Esophagus (tissue), 2 donors: ENCODE data around the gene POLG. TPM values are rescaled to one million over a fixed set of nuclear protein-coding genes. Genes with fewer than 3 reads are reported as not detected.

Source experiments
- H3K27ac ChIP-seq, 2 donors: one replicate each; pipeline ENCODE4 v1.5.1; 2013; ENCODE audit warnings: low read depth in 2 of 2, mild to moderate bottlenecking in 2 of 2, inconsistent platforms in 1 of 2, low read length in 1 of 2, moderate library complexity in 1 of 2
- H3K27me3 ChIP-seq, 2 donors: one replicate each; pipeline ENCODE4 v1.6.1; 2013; ENCODE audit warnings: low read length in 2 of 2, control low read depth in 1 of 2, mild to moderate bottlenecking in 1 of 2; ENCODE audit not compliant: insufficient read depth in 2 of 2, control insufficient read depth in 1 of 2
- H3K36me3 ChIP-seq, 2 donors: one replicate each; pipeline ENCODE4 v1.6.1; 2013; ENCODE audit warnings: low read length in 1 of 2; ENCODE audit not compliant: control insufficient read depth in 2 of 2, insufficient read depth in 2 of 2
- H3K4me1 ChIP-seq, 2 donors: one replicate each; pipeline ENCODE4 v1.6.1; 2013; ENCODE audit warnings: low read length in 1 of 2; ENCODE audit not compliant: control insufficient read depth in 2 of 2, insufficient read depth in 2 of 2
- H3K4me3 ChIP-seq, 2 donors: one replicate each; pipeline ENCODE4 v1.5.1; 2013; ENCODE audit warnings: low read length in 2 of 2, mild to moderate bottlenecking in 2 of 2, low read depth in 1 of 2, moderate library complexity in 1 of 2
- H3K9me3 ChIP-seq, 2 donors: one replicate each; pipeline ENCODE4 v1.6.1; 2013; ENCODE audit warnings: mild to moderate bottlenecking in 2 of 2, low read depth in 1 of 2, low read length in 1 of 2, moderate library complexity in 1 of 2; ENCODE audit not compliant: control insufficient read depth in 2 of 2, insufficient read depth in 1 of 2
- WGBS, 2 donors: extraction: QIAGEN DNeasy Blood & Tissue Kit; methylation state at CpG; one replicate each; pipeline ENCODE4 v1.1.7; 2013; 5-methylcytosine and 5-hydroxymethylcytosine counted together
- polyA plus RNA-seq, 2 donors: library from polyadenylated mRNA; stranded (reverse); fragments of 200-250 nt; gene quantifications; one replicate each; pipeline ENCODE4 v1.2.3, GENCODE V29; 2013
- donor health status: healthy with polysubstance abuse.
- donor health status: Bipolar disorder and iron deficiency.

The POLG gene
- polyA plus RNA-seq, 2 donors: 27.2 to 48.1 TPM

DNA sequence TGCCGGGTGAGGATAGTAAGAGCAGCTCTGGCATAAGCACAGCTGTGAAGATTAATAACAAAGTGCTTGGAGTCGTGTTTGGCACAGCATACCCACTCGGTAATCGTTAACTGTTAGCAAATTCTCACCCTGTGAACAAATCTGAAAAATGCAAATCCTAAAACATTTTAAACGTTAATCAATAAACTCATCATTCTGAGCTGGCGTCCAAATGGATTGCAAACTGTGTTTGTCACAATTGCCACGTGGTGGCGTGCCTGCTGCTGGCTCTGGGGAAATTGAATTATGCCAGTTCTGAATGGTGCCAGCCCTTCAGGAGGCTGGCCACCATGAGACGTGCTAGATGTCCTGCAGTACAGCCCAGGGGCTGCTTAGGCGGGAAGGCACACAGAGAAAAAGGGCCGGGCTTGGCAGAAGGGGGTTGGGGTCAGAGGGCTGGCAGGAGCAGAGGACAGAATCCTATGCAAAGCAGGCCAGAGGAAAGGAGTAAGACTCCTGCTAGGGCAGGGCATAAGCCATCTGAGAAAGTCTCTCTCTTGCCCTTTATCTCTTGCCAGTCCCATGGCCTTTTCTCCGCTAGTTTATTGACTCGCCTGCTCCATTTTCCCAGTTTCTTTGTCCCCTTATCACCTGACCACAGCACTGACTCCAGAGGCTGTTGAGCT, 22.1 kb upstream of the POLG start:
- Histone ChIP-seq H3K9me3 (peaks cover 0 to 5% of the 10 kb centered on the region in 2 donors), H3K36me3 (no peaks in the 10 kb centered on the region), H3K4me1 (peaks cover 0 to 9% of the 10 kb centered on the region in 2 donors), H3K4me3 (no peak overlapping the region), H3K27ac (no peak overlapping the region), H3K27me3 (peaks cover 7 to 9% of the 10 kb centered on the region in 2 donors)
- 25 to 30% methylated on average over 13 of the region's 13 CpGs for WGBS, 2 donors

DNA sequence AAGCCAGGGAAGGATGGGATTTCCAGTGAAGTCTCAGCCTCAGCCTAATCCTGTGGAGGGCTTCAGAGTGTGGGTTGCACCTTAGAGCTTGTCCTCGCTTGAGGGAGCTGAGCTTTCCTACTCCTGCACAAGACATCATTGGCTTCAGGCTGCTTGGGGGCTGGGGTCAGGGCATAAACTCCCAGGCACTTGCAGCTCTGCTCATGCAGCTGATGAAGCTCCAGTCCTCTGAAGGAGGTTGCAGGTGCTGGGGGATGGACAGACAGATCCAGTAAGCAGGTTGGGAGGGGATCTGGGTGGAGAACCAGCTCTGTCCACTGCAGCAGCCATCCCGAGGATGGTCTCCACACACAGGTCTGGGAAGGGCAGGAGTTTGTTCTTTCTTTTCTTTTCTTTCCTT, 19.4 kb upstream of the POLG start:
- no peak overlapping the region for H3K27ac ChIP-seq
- no peak overlapping the region for H3K4me3 ChIP-seq
- H3K4me1 ChIP-seq: peaks cover 0 to 6% of the 10 kb centered on the region in 2 donors
- H3K27me3 ChIP-seq: peaks cover 2 to 9% of the 10 kb centered on the region in 2 donors
- no peaks in the 10 kb centered on the region for H3K9me3 ChIP-seq
- no peaks in the 10 kb centered on the region for H3K36me3 ChIP-seq
- 72 to 74% methylated on average over 2 of the region's 2 CpGs for WGBS, 2 donors

DNA sequence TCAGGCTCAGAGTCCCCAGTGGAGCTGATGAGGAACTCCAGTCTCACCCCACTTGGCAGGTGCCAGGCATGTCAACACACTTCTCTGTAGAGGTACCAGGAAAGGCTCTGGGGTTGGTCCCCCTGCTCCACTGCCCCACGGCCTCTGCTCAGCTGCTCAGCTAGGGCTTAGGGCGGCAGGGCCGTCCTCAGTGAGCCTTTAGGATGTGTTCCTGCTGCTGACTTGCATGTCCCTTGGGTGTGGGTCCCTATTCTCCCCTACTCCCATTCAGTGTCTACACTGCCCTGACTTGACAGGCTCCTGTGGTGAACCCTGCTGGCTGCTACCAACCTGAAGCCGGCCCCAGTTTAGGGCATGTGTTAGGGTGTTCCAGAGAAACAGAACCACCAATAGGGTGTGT, 17.9 kb upstream of the POLG start:
- Histone ChIP-seq H3K36me3 (no peaks in the 10 kb centered on the region), H3K9me3 (no peaks in the 10 kb centered on the region), H3K4me3 (no peak overlapping the region), H3K4me1 (no peaks in the 10 kb centered on the region), H3K27me3 (peaks cover 2 to 4% of the 10 kb centered on the region in 2 donors), H3K27ac (no peak overlapping the region)
- 63 to 68% methylated on average over 4 of the region's 4 CpGs for WGBS, 2 donors

DNA sequence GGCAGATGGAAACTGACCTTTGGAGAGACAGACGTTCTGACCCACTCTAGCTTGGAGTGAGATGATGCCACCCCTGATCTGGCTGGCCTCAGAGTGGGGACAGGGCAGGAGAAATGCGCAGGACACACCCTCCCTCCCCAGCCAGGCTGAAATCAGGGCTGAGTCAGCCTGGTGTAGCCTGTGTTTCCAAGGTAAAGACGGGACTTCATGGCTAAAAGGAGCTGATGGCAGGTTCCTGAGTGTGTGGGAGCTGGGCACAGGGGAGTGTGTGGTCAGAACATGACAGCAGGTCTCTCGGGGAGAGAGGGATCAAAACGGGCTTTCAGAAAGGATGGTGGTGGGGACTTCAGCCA, 14.6 kb upstream of the POLG start:
- no peak overlapping the region for H3K4me3 ChIP-seq
- 67 to 69% methylated on average over 5 of the region's 5 CpGs for WGBS, 2 donors
- no peak overlapping the region for H3K27ac ChIP-seq
- no peaks in the 10 kb centered on the region for H3K36me3 ChIP-seq
- H3K4me1 ChIP-seq: no peaks in the 10 kb centered on the region
- H3K27me3 ChIP-seq: no peaks in the 10 kb centered on the region
- H3K9me3 ChIP-seq: no peaks in the 10 kb centered on the region

DNA sequence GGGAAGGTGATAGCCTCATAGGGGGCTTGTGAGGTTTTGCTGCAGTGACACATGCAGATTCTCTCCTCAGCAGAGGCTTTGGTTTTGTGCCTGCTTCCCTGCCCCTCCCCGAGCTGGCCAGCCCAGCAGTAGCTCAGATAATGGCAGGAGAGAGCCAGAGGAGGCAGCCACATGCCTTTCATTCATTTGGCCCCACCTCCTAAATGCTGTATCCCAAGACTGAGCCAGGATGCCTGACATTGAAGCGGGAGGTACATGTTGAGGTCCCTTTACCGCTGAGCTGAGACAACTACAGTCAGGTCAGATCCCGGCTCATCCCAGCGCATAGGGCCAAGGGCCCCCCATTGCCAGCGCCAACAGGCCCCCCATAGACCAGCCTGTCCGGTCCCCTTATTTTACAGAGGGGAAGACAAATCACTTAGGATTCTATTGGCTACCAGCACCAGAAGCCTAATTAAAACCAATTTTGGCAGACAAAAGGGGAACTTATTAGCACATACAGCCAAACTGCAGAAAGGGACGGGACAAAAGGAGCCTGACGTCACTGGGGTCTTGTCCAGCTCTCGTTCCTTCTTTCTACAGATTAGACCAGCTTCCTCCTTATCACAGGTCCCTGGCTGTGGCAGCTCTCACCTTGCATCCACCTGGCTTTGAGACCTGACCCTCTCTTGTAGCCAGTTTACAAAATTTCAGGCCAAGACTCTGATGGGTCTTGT, 12.1 kb upstream of the POLG start:
- H3K4me1 ChIP-seq: no peaks in the 10 kb centered on the region
- no peak overlapping the region for H3K4me3 ChIP-seq
- no peaks in the 10 kb centered on the region for H3K9me3 ChIP-seq
- H3K27me3 ChIP-seq: no peaks in the 10 kb centered on the region
- no peaks in the 10 kb centered on the region for H3K36me3 ChIP-seq
- 50 to 56% methylated on average over 10 of the region's 10 CpGs for WGBS, 2 donors
- H3K27ac ChIP-seq: no peak overlapping the region

DNA sequence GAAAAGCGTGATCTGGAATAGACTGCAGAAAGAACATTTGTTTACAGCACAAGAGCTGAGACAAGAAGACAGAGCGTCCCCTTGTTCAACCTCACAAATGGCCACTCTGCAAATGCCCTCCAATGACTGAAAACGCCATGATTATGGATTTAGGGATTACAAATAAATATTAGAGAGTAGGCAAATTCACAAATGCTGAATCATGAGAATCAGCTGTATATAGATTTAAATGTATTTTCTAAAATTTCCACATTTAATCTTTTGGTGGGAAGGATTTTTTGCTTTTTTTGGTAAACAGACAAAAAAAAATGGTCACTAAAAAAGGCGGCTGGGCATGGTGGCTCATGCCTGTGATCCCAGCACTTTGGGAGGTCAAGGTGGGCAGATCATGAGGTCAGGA, 10.6 kb upstream of the POLG start:
- Histone ChIP-seq H3K9me3 (no peaks in the 10 kb centered on the region), H3K36me3 (no peaks in the 10 kb centered on the region), H3K4me1 (peaks cover 0 to 2% of the 10 kb centered on the region in 2 donors), H3K27ac (no peak overlapping the region), H3K4me3 (no peak overlapping the region), H3K27me3 (no peaks in the 10 kb centered on the region)
- WGBS, 2 donors: 86 to 87% methylated on average over 4 of the region's 4 CpGs

DNA sequence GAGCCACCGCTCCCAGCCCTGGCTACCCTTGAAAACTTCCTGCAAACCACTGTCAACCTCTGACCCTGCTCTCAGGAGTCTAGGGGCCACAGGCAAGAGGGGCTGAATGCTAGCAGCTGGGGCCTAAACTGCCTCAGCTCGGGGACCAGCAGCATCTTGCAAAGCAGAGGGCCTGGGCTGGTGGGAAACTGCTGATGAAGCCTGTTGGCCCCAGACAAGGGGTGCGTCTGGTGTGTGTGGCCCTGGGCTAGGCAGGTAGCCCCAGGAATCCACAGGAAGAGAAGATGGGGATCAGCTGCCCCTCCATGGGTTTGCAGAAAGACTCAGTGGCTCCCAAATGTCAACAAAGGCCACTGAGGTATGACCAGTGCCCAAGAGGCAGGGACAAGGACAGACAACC, 8.2 kb upstream of the POLG start:
- Histone ChIP-seq H3K4me3 (no peak overlapping the region), H3K4me1 (peaks cover 0 to 2% of the 10 kb centered on the region in 2 donors), H3K36me3 (no peaks in the 10 kb centered on the region), H3K27ac (no peak overlapping the region), H3K9me3 (no peaks in the 10 kb centered on the region), H3K27me3 (no peaks in the 10 kb centered on the region)
- WGBS, 2 donors: 86 to 90% methylated on average over 3 of the region's 3 CpGs

DNA sequence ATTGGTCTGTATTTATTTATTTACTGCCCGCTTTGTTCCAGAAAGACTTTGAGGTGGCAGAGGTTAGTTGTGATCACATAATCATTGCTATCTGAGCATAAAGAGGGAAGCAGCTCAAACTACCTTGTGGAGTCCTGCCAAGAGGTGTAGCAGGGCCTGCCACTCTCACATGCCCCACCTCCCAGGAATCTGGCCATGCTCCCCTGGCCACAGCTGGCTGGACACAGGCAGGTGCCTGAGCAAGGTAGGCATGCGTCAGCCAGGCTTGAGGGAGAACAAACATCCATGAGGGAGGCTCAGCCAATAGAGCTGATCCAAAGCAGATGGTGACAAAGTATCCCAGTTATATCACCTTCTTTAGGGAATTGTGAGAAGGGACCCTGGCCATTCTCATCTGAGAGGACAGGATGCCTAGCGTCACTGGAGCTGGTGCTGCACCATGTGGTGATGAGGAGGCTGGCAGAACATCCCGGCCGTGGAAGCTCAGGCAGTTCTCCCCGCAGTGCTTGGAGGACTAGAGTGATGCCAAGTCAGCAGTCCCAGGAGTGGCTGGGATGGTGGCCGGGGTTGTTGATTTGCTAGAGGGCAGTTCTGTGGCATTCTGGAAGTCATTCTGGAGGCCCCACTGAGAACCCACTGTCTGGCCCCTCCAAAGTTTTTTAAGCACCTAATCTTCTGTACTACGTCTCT, 6.8 kb upstream of the POLG start:
- H3K36me3 ChIP-seq: no peaks in the 10 kb centered on the region
- no peak overlapping the region for H3K4me3 ChIP-seq
- H3K27me3 ChIP-seq: no peaks in the 10 kb centered on the region
- peaks cover 0 to 2% of the 10 kb centered on the region in 2 donors for H3K4me1 ChIP-seq
- no peaks in the 10 kb centered on the region for H3K9me3 ChIP-seq
- no peak overlapping the region for H3K27ac ChIP-seq
- 81 to 82% methylated on average over 8 of the region's 8 CpGs for WGBS, 2 donors

DNA sequence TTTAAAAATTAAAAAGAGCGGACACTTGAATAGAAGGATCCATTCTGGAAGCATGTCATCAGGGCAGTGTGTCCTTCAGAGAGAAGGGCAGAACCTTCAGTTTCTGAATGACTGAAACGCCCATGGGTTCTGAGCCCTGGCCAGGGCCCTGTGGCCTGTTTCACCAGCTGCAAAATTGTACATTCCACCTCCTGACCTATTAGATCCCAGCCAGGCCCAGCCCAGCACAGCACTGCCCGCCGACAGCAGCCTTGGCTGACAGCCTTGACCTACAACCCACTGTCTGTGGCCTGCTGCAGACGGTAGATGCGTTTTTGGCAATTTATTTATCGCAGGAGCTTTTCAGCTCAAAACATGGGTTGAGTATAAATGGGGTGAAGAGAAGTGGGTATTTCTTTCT, 5.9 kb upstream of the POLG start:
- no peak overlapping the region for H3K4me3 ChIP-seq
- H3K4me1 ChIP-seq: peaks cover under 1 to 2% of the 10 kb centered on the region in 2 donors
- no peaks in the 10 kb centered on the region for H3K27me3 ChIP-seq
- no peaks in the 10 kb centered on the region for H3K36me3 ChIP-seq
- H3K27ac ChIP-seq: no peak overlapping the region
- no peaks in the 10 kb centered on the region for H3K9me3 ChIP-seq
- 65 to 70% methylated on average over 7 of the region's 7 CpGs for WGBS, 2 donors
